Amniotic stem cell (primary cell): ENCODE results near the gene INPP5E.
A peak's percentile ranks its signal among the peaks of the same experiment; 100 is the strongest.
"Not testable (repeated sequence)": the region's sequence is repeated elsewhere in the genome, so short reads cannot be mapped to it uniquely, and the experiment has no call there.

Source experiments
- DNase-seq: peaks from one replicate; lab custom pipeline; 2025; lab: John Stamatoyannopoulos, UW

Gene INPP5E

DNA sequence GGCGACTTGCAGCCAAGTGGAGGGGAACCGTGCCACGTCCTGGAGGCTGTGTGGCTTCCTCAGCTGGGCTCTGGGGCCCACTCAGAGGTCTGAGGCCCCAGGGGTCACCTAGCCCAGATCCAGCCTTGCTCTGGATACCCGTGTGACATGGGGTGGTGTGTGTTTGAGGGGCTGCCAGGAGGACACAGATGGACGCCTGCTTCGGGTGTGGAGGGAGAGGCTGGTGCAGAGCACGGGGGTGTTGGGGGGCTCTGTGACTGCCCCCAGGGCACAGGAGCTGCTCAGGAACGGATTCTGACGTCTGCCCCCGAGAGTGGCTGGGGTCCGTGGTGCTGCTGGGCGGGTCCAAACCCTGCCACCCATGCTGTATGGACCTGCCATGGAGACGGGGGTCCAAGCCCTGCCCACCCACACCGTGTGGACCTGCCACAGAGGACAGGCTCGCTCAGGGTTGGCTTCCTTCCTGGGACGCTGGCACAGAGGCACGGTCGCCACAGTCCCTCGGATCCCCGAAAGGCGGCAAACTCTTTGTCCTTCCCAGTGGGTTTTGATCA, 10.5 kb downstream of the INPP5E start:
- no peak for DNase-seq

DNA sequence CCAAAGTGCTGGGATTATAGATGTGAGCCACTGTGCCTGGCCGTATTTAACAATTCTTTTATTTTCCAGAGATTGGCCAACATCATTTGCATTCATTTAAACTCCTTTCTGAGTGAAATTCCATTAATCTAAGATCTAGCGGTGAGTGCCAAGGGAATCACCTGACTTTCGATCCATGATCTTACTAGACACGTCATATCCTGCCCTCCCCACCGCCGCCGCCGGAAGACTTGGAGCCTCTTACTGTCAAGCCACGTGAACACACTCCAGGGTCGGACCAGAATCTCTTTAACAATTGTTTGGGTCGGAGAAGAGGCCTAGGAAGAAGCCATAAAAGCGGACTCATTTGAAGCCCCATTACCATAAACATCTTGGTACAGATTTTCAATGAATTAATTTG, 12.9 kb downstream of the INPP5E start:
- DNase-seq = no peak

DNA sequence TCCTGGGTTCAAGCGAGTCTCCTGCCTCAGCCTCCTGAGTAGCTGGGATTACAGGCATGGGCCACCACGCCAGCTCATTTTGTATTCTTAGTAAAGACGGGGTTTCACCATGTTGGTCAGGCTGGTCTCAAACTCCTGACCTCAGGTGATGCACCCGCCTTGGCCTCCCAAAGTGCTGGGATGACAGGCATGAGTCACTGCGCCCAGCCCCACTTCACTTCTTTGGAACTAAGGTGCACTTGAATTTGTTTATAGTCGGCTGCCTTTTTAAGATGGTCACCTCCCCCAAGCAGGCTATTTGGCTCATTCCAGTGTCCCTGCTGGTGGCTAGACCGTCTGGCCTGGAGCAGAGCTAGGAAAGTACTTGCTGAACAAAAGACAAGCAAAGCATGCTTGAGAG, 14.3 kb downstream of the INPP5E start:
- not testable (repeated sequence) for DNase-seq

DNA sequence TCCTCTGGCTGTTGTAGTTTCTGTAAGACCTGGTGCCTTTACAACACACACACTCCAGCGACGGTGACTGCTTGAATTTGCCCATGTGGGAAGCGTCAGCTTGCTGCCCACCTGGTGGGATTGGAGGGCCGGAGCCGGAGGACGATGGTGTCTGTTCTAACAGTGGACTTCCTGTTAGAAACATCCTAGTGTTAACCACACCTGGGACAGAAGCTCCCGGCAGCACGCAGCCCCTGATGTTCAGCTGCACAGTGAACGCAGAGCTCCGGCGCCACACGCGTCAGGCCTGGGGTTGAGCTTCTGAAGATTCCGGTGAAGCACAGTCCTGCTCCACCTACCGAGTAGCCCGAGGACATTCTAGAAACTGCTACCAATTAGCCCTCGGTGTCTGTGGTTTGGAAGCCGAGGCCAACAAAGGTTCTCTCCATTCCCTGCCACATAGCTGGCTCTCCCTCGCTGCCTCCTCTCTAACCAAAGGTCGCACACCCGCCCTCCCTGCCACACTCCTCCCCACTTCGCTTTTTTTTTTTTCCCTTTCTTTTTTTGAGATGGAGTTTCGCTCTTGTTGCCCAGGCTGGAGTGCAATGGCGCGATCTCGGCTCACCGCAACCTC, 14.8 kb downstream of the INPP5E start:
- no peak for DNase-seq

DNA sequence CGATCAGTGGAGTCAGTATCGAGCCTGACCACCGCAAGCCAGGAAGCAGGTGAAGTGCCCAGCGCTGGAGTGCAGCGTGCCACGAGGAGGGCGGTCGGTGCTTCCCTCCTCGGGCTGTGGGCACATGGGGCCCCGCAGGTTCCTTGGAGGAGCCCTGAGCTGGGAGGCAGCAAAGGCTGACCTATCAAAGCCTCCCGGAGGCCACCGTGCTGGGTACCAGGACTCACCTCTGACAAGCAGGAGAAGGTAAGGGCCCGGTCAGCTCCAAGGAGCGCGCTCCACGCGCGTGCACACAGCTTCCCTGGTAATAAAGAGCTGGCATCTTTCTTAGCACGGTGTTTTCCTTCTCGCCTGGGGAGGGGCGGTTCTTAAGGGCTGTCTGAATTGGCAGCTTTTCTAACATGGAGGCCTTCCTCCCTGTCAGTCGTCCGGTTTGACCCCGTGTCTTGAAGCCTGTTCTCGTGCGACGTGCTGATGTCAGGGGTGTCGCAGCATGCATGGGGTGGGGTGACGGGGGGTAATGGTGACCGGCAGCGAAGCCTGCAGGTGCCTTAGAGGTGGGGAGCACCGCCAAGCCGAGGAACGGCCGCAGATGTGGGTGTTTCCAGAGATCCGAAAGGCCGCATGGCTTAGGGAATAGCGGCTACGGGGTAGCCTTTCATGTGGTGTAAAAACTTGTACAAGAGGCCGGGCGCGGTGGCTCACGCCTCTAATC, 16.1 kb downstream of the INPP5E start:
- no peak for DNase-seq

DNA sequence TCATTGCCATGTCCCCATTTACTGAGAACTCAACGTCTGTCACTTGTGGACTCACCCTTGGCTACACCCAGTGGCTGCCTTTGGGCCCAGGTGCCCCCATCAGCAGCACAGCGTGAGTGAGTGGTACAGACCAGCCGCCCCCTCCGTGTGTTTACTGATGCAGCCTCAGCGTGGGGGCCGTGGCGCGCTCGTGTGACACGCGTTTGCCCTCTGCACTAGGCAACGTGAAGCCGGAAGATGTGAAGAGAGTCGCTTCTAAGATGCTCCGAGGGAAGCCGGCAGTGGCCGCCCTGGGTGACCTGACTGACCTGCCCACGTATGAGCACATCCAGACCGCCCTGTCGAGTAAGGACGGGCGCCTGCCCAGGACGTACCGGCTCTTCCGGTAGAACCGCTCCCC, 16.8 kb downstream of the INPP5E start:
- DNase-seq = no peak

DNA sequence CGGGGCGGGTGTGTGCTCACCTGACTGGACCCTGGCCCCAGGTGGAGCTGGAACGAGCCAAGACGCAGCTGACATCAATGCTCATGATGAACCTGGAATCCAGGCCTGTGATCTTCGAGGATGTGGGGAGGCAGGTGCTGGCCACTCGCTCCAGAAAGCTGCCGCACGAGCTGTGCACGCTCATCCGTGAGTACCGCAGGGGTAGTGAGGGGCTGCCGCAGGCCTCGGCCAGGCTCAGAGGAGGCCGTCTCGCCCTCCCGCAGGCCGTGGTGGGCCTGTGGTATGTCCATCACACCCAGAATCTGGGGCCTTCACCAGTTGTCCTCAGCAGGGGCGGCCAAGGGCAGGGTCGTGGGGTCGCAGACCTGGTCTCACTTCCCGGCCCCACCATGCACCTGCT, 17.9 kb downstream of the INPP5E start:
- no peak for DNase-seq

DNA sequence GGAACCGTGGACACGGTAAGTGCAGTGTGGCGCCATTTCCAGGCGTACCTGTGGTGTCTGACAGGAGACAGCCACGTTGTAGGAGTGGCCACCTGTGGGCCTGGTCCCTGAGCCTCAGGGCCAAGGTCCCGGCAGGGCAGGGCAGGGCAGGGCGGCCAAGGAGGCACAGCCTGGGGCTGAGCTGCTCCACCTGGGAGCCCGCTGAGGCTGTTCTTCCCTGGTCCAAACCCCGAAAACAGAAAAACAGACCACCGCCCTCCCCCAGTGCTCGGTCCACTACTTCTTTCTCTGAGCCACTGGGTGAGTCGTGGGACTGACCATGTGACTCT, 20.6 kb downstream of the INPP5E start:
- DNase-seq = no peak

DNA sequence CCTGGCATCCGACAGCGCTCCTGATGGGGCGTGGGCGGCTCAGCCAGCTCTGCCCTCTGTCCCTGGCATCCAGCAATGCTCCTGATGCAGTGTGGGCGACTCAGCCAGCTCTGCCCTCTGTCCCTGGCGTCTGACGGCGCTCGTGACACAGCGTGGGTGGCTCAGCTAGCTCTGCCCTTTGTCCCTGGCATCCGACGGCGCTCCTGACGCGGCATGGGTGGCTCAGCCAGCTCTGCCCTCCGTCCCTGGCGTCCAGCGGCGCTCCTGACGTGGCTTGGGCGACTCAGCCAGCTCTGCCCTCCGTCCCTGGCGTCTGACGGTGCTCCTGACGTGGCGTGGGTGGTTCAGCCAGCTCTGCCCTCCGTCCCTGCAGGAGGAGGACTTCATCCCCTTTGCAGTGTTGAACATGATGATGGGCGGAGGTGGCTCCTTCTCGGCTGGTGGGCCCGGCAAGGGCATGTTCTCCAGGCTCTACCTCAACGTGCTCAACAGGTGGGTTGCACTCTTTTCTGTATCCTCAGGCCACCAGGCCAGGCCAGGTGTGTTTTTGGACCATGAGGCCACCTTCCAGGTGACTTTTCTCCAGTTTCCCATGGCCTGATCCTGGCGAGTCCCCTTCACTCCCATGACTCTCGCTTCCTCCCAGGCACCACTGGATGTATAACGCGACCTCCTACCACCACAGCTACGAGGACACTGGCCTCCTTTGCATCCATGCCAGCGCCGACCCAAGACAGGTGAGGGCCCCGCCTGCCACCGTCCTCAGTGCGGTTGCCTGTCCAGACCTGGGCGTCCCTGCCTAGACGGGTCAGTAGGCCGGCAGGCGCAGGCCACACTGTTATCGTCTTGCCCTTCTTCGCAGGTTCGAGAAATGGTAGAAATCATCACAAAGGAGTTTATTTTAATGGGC, 21.2 kb downstream of the INPP5E start:
- DNase-seq = no peak

DNA sequence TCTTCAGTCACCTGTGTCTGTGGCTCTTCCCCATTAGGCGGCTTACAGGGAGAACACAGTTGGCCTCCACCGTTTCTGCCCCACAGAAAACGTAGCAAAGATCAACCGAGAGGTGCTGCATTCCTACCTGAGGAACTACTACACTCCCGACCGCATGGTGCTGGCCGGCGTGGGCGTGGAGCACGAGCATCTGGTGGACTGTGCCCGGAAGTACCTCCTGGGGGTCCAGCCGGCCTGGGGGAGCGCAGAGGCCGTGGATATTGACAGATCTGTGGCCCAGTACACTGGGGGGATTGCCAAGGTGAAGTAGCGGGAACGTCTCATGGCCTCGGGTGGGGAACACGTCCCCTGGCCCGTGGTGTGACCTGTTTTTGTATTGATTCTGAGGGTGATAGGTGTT, 22.7 kb downstream of the INPP5E start:
- no peak for DNase-seq

DNA sequence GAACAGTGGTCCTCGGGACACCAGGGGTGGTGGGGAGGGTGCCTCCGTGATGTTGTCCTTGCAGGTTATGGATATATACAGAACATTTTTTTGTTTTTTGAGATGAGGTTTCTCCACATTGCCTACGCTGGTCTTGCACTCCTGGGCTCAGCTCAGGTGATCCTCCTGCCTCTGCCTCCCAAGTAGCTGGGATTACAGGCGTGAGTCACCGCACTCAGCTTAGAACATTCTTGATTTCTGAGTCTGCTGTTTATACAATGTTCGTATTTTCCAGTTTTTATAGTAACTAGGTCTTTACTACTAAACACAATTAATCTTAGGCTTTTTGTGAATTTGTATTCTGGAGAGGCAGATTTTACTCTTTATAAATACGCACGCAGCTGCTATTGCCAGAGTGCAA, 23.2 kb downstream of the INPP5E start:
- no peak for DNase-seq

DNA sequence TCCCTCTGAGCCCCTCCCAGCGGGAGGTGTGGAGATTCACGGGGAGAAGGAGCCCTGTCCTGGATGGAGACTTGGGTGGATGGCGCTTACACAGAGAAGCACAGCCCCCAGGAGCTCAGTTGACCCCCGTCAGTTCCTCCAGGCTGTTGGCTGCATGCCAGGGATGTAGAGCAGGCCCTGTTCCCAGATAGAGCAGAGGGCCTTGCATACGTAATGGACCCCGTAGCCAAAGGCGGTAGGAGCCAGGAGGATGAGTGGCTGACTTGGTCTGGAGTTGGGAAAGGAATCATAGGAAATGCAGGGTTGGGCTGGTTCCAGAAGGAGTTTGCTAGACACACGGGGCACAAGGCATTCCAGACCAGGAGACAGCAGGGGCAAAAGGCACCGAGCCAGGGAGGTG, 26.7 kb downstream of the INPP5E start:
- no peak for DNase-seq

DNA sequence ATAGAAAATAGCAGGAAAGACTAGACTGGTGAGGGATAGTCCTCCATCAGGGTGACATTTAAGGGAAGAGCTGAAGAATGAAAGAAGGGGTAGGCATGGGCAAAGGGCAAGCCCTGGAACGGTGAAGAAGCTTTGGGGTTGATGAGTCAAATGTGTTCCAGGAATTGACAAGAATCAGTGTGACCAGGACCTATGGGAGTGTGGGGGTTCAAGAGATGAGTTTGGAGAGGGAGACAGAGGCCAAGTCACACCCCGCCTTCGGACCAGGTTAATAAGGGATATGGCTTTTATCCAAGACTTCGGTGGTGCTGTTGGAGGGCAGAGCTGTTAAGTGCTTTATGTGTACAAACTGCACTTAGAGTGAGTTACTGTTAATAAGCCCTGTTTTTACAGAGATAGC, 28.3 kb downstream of the INPP5E start:
- DNase-seq = no peak

DNA sequence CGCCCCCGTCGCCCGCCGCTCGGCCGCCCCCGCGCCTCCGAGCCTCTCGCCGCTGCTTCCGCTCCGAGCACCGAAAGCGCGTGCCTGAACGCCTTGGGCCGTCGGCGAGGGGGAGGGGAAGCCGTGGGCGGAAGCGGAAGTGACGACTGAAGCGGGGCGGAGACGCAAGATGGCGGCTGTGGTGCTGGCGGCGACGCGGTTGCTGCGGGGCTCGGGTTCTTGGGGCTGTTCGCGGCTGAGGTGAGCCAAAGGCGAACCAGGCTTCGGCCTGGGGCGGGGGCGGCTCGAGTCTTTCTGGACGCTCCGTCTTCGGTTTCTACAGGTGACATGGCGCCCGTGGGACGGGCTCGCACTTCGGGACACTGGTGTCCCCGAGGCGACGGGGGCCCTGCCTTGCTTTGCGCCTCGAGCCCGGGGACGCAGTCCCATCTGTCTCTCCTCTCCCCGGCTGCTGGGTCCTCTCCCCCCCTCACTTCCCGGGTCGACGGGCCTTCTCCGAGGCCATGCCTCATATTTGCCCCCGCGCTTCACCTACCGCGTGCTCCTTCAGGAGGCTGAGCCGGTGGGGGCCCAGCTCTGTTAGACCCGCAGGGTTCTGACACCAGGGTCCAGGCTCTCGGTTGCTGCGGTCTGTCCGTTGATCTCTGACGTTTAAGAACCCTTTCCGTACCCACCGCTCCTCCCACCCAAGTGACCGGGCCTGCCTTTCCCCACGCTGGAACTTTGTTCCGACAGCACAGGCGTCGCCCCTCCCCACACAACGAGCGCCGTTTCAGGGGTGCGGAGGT, 29.0 kb downstream of the INPP5E start, which contains the start of the genes ENTR1 and PMPCA:
Gene ENTR1, minus strand, starts transcription at position 115 of the 788 bp plus-strand sequence. CDS start 217 bp downstream, outside the sequence.
Gene PMPCA, plus strand, starts transcription at position 159 of the 788 bp plus-strand sequence. Its CDS starts 11 bp downstream, at position 170.
- peak; percentile 80 for DNase-seq

DNA sequence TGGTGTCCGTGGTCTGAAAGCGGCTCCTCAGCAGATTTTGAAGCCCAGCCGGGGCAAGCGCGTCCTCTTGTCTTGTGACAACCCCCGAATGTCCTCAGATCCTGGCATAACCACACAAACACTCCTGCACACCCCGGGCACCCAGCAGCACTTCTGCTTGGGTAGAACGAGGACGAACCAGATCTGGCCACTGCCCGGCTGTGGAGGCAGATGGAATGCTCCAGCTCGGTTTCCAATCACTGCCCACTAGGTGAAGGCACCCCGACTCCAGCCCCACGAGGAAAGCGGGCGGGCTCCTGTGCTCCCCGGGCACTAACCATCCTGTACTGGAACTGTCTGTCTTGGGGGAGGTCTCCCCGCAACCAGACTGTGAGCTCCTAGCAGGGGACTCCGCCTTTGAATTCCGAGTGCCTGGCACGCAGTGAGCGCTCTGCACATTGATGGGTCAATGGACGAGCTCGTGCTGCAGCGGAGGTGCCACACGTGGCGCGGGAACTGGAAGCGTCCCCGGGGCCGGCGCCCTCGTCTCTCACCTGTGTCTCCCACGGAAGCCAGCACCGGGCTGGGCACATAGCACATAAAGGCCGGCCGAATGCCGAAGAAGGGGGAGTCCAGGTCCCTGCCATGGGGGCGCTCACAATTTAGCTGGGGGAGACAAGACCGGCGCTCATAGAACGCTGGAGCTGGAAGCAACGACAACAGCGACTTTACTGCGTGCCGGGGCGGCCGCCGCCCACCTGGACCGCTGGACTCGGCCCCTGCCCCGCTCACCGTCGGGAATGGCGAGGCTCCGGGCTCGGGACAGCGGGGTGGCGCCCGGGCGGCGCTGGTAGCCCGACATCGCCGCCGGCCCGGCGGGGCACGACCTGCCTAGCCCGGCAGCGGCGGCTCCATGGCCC, 29.8 kb downstream of the INPP5E start:
- no peak for DNase-seq

DNA sequence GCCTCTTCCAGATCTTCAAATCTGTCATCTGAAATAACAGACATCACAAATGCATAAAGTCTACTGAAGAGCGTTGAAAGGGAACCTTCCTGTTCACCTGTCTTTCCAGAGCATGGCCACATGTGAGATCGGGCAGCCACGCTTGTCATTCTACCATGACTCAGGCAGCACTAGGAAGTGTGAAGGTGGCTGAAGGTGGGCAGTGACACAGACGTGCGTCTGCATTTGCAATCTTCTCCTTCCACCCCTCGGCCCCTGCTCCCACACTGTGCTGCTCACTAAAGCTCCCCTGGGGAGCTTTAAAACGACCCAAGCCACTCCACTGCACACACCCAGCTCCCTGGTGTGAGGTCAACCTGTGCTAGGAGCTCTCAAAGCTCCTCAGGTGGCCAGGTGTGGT, 31.7 kb downstream of the INPP5E start:
- DNase-seq = no peak

DNA sequence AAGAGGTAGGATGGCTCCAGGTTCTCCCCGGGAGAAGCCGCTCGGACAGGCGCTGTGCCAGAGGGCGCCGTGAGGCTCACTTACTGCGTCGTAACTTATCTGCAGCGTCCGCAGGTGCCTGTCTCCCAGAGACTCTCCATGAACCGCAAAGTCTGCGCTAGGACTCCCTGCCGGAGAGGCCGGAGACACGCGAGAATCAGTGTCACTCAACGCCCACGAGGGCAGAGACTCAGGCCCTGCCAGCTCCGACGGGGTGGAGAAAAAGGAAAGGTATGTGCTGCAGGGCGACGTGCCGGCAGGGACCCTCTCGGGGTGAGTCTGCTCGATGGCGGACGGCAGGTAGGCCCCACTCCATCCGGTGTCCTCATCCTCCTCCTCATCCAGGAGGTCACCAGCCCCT, 32.6 kb downstream of the INPP5E start:
- DNase-seq = not testable (repeated sequence)

DNA sequence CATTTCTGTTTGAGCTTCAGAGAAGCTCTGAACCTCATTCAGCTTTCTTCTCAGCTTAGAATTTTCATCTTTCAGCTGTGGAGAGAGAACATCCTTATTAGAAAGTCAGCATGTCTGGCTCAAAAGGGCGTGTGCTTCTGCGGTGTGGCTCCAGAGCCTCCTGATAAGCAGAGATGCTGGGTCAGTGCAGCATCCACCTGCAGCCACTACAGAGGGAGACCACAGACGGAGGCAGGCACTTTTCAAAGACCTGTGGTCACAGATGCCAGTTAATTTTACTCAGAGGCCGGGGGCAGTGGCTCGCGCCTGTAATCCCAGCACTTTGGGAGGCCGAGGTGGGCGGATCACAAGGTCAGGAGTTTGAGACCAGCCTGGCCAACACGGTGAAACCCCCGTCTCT, 33.7 kb downstream of the INPP5E start:
- DNase-seq = not testable (repeated sequence)

DNA sequence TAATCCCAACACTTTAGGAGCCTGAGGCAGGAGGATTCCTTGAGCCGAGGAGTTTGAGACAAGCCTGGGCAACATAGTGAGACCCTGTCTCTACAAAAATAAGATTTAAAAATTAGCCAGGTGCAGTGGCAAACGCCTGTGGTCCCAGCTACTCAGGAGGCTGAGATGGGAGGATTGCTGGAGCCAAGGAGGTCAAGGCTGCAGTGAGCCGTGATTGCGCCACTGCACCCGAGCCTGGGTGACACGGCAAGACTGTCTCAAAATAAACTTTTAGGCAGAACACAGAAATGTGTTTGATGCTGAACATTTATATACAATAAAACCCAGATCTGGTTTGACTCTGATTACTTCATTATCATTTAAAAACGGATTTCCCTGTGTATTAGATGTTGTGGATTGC, 34.2 kb downstream of the INPP5E start:
- no peak for DNase-seq

DNA sequence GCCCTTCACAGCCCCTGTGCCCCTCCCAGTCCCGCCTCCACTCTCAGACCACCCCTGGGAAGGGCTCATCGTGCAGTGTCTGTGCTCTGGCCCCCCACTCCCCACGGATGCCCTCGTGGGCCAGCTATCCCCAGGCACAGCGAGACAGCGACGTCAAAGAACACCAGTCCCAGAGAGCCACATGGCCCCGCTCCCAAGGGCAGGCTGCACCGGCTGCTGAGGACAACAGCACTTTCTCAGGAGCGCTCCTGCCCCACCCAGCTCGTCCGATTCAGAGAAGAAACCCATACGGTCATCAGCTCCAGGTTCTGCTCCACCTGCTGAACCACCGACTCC, 34.9 kb downstream of the INPP5E start:
- no peak for DNase-seq
